ENCODE results near the gene USP17L20. TPM values are rescaled to one million over a fixed set of nuclear protein-coding genes. Genes with fewer than 3 reads are reported as not detected.
"Not testable (repeated sequence)": the region's sequence is repeated elsewhere in the genome, so short reads cannot be mapped to it uniquely, and the experiment has no call there.

Gene USP17L20
- total RNA-seq, 2 donors from 2014 or later = not detected

DNA sequence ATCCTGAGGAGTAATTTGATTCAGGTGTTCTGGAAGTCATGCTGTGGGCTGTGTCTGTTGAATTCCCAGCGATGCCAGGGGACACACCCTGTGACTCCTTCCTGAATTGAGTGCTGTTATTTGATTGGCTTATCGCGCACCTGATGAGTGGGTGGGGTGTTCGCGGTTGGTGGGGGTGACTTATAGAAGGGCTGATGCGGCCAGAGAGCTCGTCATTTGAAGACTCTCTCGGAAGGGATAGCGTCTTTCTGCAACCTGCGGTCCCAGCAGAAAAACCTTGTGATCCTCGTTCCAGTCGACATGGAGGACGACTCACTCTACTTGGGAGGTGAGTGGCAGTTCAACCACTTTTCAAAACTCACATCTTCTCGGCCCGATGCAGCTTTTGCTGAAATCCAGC lies 9.4 kb downstream of the USP17L20 start, which contains the start of gene USP17L22:
TSS of gene USP17L22 (plus strand) at position 301 of the 400 bp plus-strand sequence. CDS start at position 301, 0 bp downstream.
- H3K27me3 Mint-ChIP-seq (ENCODE audit: insufficient read depth); H3K27ac ChIP-seq (ENCODE audit: low read depth, low read length); H3K9me3 ChIP-seq (ENCODE audit: control insufficient read depth, low read length); H3K27me3 ChIP-seq (ENCODE audit: control insufficient read depth, insufficient read depth, low read length, poor library complexity, severe bottlenecking); H3K4me1 ChIP-seq (ENCODE audit: control insufficient read depth, insufficient read depth, low read length); H3K9me3 Mint-ChIP-seq; H3K4me1 Mint-ChIP-seq; H3K36me3 Mint-ChIP-seq (ENCODE audit: low read depth); DNase-seq; H3K27ac Mint-ChIP-seq; H3K4me3 ChIP-seq (ENCODE audit: low read length); H3K36me3 ChIP-seq (ENCODE audit: control insufficient read depth, insufficient read depth, low read length); H3K9ac ChIP-seq (ENCODE audit: extremely low read depth, low read length, poor library complexity, severe bottlenecking); H3K4me3 Mint-ChIP-seq: not testable (repeated sequence)
- WGBS, 2 experiments (ENCODE audit: insufficient coverage in 1 of 2, insufficient read length in 1 of 2) = no CpG with 5 or more reads among the region's 15 CpGs

DNA sequence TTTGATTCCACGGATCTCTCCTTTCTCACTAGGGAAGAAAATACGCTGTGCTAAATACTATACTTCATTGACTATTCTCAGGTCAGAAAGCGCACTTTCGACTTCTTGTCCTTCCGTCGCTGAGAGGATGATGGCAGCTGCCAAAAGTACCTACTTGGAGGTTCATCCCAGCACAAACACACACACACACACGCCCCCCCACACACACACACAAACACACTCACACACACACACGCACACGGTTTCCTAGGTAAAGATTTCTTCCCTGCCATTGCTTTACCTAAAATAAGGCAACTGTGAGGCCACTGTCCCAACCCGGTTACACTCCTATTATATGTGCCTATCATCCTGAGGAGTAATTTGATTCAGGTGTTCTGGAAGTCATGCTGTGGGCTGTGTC lies 13.8 kb downstream of the USP17L20 start:
- H3K9ac ChIP-seq (ENCODE audit: extremely low read depth, low read length, poor library complexity, severe bottlenecking); H3K4me3 ChIP-seq (ENCODE audit: low read length); H3K27me3 ChIP-seq (ENCODE audit: control insufficient read depth, insufficient read depth, low read length, poor library complexity, severe bottlenecking); H3K27ac ChIP-seq (ENCODE audit: low read depth, low read length); H3K9me3 ChIP-seq (ENCODE audit: control insufficient read depth, low read length); DNase-seq; H3K27me3 Mint-ChIP-seq (ENCODE audit: insufficient read depth); H3K4me3 Mint-ChIP-seq; H3K36me3 ChIP-seq (ENCODE audit: control insufficient read depth, insufficient read depth, low read length); H3K4me1 ChIP-seq (ENCODE audit: control insufficient read depth, insufficient read depth, low read length); H3K36me3 Mint-ChIP-seq (ENCODE audit: low read depth); H3K4me1 Mint-ChIP-seq; H3K9me3 Mint-ChIP-seq; H3K27ac Mint-ChIP-seq: not testable (repeated sequence)
- WGBS, 2 experiments (ENCODE audit: insufficient coverage in 1 of 2, insufficient read length in 1 of 2) = 57 to 76% methylated on average over 2 to 5 of the region's 10 CpGs

Other genes starting within 250 kb of the USP17L20 start
- not detected for gene FAM90A26, start 87.7 kb upstream of the USP17L20 start, total RNA-seq
- not detected for gene USP17L10, start 47.5 kb upstream of the USP17L20 start, total RNA-seq
- gene USP17L11, start 42.7 kb upstream of the USP17L20 start, total RNA-seq = not detected
- gene USP17L12, start 38.0 kb upstream of the USP17L20 start, total RNA-seq = not detected
- gene USP17L13, start 33.2 kb upstream of the USP17L20 start, total RNA-seq = not detected
- not detected for gene USP17L15, start 23.7 kb upstream of the USP17L20 start, total RNA-seq
- gene USP17L17, start 14.2 kb upstream of the USP17L20 start, total RNA-seq = not detected
- not detected for gene USP17L18, start 9.5 kb upstream of the USP17L20 start, total RNA-seq
- not detected for gene USP17L19, start 4.7 kb upstream of the USP17L20 start, total RNA-seq
- not detected for gene USP17L21, start 4.7 kb downstream of the USP17L20 start, total RNA-seq
- gene USP17L22, start 9.5 kb downstream of the USP17L20 start, total RNA-seq = not detected
- gene USP17L24, start 67.0 kb downstream of the USP17L20 start, total RNA-seq = not detected
- gene USP17L25, start 71.8 kb downstream of the USP17L20 start, total RNA-seq = not detected
- gene USP17L26, start 76.5 kb downstream of the USP17L20 start, total RNA-seq = not detected
- not detected for gene USP17L5, start 81.3 kb downstream of the USP17L20 start, total RNA-seq
- not detected for gene USP17L27, start 86.0 kb downstream of the USP17L20 start, total RNA-seq
- not detected for gene USP17L28, start 90.8 kb downstream of the USP17L20 start, total RNA-seq
- gene USP17L29, start 95.5 kb downstream of the USP17L20 start, total RNA-seq = not detected
- gene USP17L30, start 105.0 kb downstream of the USP17L20 start, total RNA-seq = not detected
- not detected for gene DEFB131A, start 186.3 kb downstream of the USP17L20 start, total RNA-seq